ENCODE results near the gene SRRM4.

SRRM4 gene

DNA sequence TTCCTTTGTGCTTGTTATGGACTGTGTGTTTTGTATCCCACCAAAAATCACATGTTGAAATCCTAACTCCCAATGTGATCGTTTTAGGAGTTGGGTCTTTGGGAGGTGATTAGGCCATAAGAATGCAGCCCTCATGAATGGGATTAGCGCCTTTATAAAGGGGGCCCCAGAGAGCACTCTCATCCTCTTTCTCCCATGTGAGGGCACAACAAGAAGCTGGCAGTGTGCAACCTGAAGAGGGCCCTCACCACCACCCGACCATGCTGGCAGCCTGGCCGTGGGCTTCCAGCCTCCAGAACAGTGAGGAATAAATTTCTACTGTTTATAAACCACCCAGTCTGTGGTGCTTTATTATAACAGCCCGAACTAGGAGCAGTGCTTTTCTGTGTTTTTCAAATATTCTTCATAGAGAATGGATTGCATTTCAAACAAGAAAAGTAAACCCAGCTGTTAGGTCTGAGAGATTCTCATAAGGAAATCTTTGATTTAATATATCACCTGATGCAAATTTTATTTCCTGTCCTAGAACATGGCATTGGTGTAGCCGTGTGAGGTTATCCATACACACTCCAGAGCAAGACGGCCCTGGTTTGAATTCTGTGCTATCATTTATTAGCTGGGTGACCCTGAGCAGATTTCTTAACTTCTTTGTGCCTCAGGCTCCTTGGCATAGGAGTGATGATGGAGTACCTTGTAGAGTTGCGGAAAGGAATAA is 225.2 kb downstream of the SRRM4 start:
- DNase-seq = no peak

DNA sequence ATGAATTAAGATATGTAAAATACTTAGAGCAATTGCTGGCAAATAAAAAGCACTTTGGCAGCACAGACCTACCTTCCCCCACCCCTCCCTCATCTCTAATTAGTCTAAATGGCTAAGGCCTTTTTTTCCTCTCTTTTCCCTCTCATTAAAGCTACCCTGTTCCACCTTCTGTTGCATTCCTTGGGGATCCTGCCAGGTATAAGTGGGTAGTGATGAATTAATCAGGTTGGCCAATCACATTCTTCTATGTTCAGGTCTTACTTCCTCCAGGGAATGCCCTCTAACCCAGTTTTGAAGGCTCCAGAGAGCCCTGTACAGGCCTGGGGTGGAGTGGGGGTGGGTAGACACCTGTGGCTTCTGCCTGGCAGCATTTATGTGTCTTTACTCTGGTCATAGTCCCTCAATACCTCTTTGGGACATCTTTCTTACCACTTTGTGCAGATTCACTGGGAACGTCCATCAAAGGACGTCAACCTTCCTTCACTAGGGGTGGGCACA is 225.8 kb downstream of the SRRM4 start:
- no peak for DNase-seq

DNA sequence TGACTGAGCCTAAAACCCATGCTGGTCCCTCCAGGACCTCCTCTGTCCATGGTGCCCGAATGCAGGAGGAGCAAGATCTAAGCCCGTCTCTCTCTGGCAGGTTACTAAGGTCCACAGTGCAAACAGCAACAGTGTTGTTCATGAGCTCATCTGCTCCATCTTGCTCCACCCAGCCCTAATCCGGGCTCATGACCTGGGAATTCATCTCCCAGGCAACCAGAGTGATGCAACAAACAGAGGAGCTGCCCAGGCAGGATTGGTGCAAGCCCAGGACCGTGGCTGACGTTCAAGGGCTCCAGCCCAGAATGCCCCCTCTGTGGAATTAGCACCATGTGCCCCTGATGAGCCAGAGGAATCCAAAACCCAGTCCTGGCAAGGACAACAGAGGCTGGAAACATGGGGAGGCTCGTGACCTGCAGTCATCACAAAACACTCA is 227.3 kb downstream of the SRRM4 start:
- no peak for DNase-seq

DNA sequence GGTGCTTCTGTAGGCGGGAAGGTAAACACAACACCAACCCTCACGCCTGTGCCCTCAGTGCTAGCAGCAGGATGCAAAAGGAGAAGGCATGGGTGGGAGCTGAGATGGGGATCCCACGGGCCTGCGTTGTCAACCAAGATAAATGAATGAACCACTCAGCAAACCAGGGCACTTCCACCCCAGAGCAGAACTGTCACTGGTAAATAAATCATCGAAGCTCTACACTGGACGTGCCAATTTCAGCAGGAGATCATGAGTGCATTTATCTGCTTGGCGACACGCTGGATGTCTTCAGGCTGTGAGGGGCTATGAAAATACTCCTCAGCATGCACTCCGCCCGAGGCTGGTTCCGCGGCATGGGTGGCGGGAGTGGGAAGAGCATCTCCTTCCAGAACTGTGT is 230.5 kb downstream of the SRRM4 start:
- DNase-seq = no peak

Data from CD4-positive, alpha-beta T cell treated with Interleukin-4 for 1 hour (primary cell).